Gastrocnemius medialis (tissue), 4 donors: ENCODE measurements around the gene RUVBL2.

ENCODE experiments used
- POLR2A ChIP-seq, 2 donors: fragments of 450-650 bp; IDR thresholded peaks; one replicate each; pipeline ENCODE4 v1.6.1; 2017; ENCODE audit warnings: antibody characterized with exemption in 2 of 2, mild to moderate bottlenecking in 2 of 2, moderate library complexity in 2 of 2
- TF ChIP-seq, protein P1 (sequence below), 5 experiments: fragments of 450-650 bp in 3 of 5; fragments of 200-600 bp in 2 of 5; sonication (generic) in 2 of 5; IDR thresholded peaks in 4 of 5; conservative IDR thresholded peaks in 1 of 5; 1 replicate in 4 of 5; 2 replicates in 1 of 5; pipeline ENCODE4 v1.5.1; 2016 to 2019; ENCODE audit warnings: antibody characterized with exemption in 5 of 5, mild to moderate bottlenecking in 3 of 5, moderate library complexity in 3 of 5

DNA sequence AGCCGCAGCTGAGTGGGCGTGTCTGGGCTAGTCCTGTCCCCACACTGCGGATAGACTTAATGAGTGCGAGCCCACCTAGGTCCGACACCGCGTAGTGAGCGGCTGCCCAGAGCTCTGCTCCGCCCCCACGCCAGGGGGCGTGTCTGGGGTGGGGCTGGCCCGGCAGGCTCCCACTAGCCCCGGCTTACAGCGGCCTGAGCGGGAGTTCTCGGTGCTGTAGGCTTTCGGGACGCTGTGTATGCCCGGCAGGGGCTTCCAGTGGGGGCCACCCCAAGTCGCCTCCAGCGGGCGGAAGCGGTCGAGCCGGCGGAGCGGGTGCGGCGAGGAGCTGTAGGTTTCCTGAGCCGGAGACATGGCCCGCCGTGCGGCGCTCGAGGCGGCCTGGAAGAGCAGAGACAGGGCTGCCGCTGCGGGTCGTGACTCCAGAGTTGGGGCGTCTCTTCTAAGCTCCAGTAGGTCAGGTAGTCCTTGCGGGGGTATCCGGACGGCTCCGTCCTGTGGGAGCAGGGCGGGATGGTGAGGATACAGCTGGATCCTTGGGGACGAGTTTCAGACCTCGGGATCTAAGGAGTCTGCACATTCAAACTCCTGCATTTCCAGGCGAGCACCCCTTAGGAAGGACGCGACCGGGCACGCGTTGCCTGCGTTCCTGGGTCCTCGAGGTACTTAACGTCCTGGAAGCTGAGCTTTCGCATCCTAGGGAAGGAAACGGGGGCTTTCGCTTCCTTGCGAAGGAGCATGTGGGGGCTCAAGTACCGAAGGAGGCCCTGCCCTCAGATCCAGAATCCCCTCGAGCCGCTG, 62.6 kb downstream of the RUVBL2 start:
- TF ChIP-seq POLR2A (IDR thresholded peaks at IDR 0.05), result peak in 1 of 2 donors; percentile 33
- TF ChIP-seq, protein P1, sequence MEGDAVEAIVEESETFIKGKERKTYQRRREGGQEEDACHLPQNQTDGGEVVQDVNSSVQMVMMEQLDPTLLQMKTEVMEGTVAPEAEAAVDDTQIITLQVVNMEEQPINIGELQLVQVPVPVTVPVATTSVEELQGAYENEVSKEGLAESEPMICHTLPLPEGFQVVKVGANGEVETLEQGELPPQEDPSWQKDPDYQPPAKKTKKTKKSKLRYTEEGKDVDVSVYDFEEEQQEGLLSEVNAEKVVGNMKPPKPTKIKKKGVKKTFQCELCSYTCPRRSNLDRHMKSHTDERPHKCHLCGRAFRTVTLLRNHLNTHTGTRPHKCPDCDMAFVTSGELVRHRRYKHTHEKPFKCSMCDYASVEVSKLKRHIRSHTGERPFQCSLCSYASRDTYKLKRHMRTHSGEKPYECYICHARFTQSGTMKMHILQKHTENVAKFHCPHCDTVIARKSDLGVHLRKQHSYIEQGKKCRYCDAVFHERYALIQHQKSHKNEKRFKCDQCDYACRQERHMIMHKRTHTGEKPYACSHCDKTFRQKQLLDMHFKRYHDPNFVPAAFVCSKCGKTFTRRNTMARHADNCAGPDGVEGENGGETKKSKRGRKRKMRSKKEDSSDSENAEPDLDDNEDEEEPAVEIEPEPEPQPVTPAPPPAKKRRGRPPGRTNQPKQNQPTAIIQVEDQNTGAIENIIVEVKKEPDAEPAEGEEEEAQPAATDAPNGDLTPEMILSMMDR (IDR thresholded peaks at IDR 0.05 in 4 of 5, conservative IDR thresholded peaks at IDR 0.05 in 1 of 5), result peak; percentile 13 to 70 (median 65)
